Ovary (tissue), 9 donors: ENCODE measurements around the gene CCDC27. TPM values are rescaled to one million over a fixed set of nuclear protein-coding genes. Genes with fewer than 3 reads are reported as not detected.
A peak's percentile ranks its signal among the peaks of the same experiment; 100 is the strongest.

Experiments used
- DNase-seq, 5 donors: peaks; one replicate each; pipeline ENCODE4 v3.0.0-alpha.2; 2019 to 2020
- H3K27ac ChIP-seq, 2 donors: fragments of 200-600 bp; one replicate each; pipeline versions ENCODE4 v1.5.1 to v1.8.0; 2019 to 2022
- H3K27me3 ChIP-seq: fragments of 200-600 bp; one replicate; pipeline ENCODE4 v1.8.0; 2022
- H3K36me3 ChIP-seq: fragments of 200-600 bp; sonication (generic); one replicate; pipeline ENCODE4 v1.5.1; 2019
- H3K4me1 ChIP-seq: one replicate; pipeline ENCODE4 v1.8.1; 2013; ENCODE audit warnings: mild to moderate bottlenecking, moderate library complexity; ENCODE audit not compliant: insufficient read depth
- H3K4me3 ChIP-seq: fragments of 200-600 bp; sonication (generic); one replicate; pipeline ENCODE4 v1.5.1; 2017
- H3K9me3 ChIP-seq, 2 donors: fragments of 200-600 bp in 1 of 2; sonication (generic) in 1 of 2; one replicate each; pipeline versions ENCODE4 v1.5.1 to v1.8.1; 2013 to 2019; ENCODE audit warnings: mild to moderate bottlenecking in 1 of 2, moderate library complexity in 1 of 2
- CTCF ChIP-seq, 3 donors: fragments of 450-650 bp in 2 of 3; fragments of 200-600 bp in 1 of 3; IDR thresholded peaks; one replicate each; pipeline versions ENCODE4 v1.5.1 to v1.8.0; 2016 to 2022; ENCODE audit warnings: antibody characterized with exemption in 3 of 3, mild to moderate bottlenecking in 1 of 3
- EP300 ChIP-seq: sonication (generic); formaldehyde crosslinking; IDR thresholded peaks from one replicate; pipeline ENCODE4 v1.6.1; 2017; ENCODE audit warnings: antibody characterized with exemption
- POLR2A ChIP-seq: fragments of 450-650 bp; IDR thresholded peaks from one replicate; pipeline ENCODE4 v1.6.1; 2017; ENCODE audit warnings: antibody characterized with exemption, mild to moderate bottlenecking, moderate library complexity
- WGBS, 3 donors: extraction: QIAGEN DNeasy Blood & Tissue Kit in 1 of 3; methylation state at CpG; one replicate each; pipeline versions ENCODE4 v1.1.5 to v1.1.7; 2013 to 2017; 5-methylcytosine and 5-hydroxymethylcytosine counted together
- intact Hi-C, 4 donors: fragments of 100-400 bp; cut with DNase I; formaldehyde crosslinking; loops; one replicate each; pipeline versions ENCODE4 v1.11.0 to v1.15.1; 2022 to 2023
- polyA plus RNA-seq, 2 donors: library from polyadenylated mRNA; stranded (reverse); fragments of 200-250 nt in 1 of 2; fragments of 350-450 nt in 1 of 2; fragmentation: Illumina TruSeq in 1 of 2; extraction: RNeasy Lipid Tissue Mini Kit (QIAGEN cat#74804) in 1 of 2; gene quantifications; one replicate each; pipeline ENCODE4 v1.2.3, GENCODE V29; 2013 to 2014
- total RNA-seq, 7 donors: library from RNA; depleted of rRNA in 2 of 7; stranded (reverse); fragments of >200 nt in 2 of 7; fragmentation: NEBNext Ultra II Directional in 3 of 7; extraction: Animal tissue kit (Norgen Biotek cat#: 25700) in 3 of 7; gene quantifications; one replicate each; pipeline versions ENCODE4 v1.1.0 to v1.2.4, GENCODE V29; 2016 to 2023
- donor health status: DM: no; HTN: no; CAD: no; lungs with moderate emphysema.
- donor health status: DM: no; HTN: no; CAD: no.
- donor health status: Bipolar disorder and iron deficiency.
- donor health status: DM: yes; HTN: yes; CAD: no.
- donor health status: DM: no; HTN: no; CAD: no.
- donor health status: DM: yes; HTN: yes; CAD: no.

CCDC27 gene
- total and polyA plus RNA-seq, 9 donors: 0.05 TPM; not detected in 8

- intact Hi-C loops: no loop called here
- Histone ChIP-seq H3K4me1 (peaks cover 17% of the 10 kb centered on the region), H3K9me3 (no peaks in the 10 kb centered on the region), H3K36me3 (no peaks in the 10 kb centered on the region), H3K4me3 (peak within 1 kb of the TSS; percentile 64), H3K27ac (peak within 1 kb of the TSS; percentile 70 to 90), H3K27me3 (no peaks in the 10 kb centered on the region)
- TF ChIP-seq POLR2A (no peak), CTCF (IDR thresholded peaks at IDR 0.05) (no peak), EP300 (no peak)
- WGBS, 3 donors: 23 to 37% (median 26%) methylated on average over 34 to 55 of the region's 55 CpGs
- DNase-seq: peak in 3 of 5 donors; percentile 39 to 54 (median 44)
Observed at GRCh38 chr1:3772715-3773571, 20.7 kb downstream of the CCDC27 start, which contains the start of gene SMIM1. SMIM1 (plus strand) TSS chr1:3772749; CDS start chr1:3775374, 2,625 bp downstream.

- Histone ChIP-seq H3K27me3 (no peaks in the 10 kb centered on the region), H3K4me1 (peaks cover 17% of the 10 kb centered on the region), H3K27ac (peak overlapping the region in 1 of 2 donors; percentile 76), H3K9me3 (no peaks in the 10 kb centered on the region), H3K4me3 (no peak overlapping the region), H3K36me3 (no peaks in the 10 kb centered on the region)
- no peak for TF ChIP-seq CTCF (IDR thresholded peaks at IDR 0.05)
- DNase-seq: peak in 2 of 5 donors; percentile 44 to 48
- intact Hi-C loops: no loop called here
- WGBS, 3 donors: 71 to 79% (median 76%) methylated on average over 16 of the region's 16 CpGs
Observed at GRCh38 chr1:3773572-3774275, 21.5 kb downstream of the CCDC27 start.

GRCh38 chr1:3774276-3774945 is 22.2 kb downstream of the CCDC27 start:
- TF ChIP-seq CTCF (IDR thresholded peaks at IDR 0.05): no peak
- no peak for TF ChIP-seq EP300
- TF ChIP-seq POLR2A: no peak
- intact Hi-C loops: no loop called here
- Histone ChIP-seq H3K4me1 (peaks cover 17% of the 10 kb centered on the region), H3K27ac (peak overlapping the region in 1 of 2 donors; percentile 76), H3K36me3 (no peaks in the 10 kb centered on the region), H3K9me3 (no peaks in the 10 kb centered on the region), H3K27me3 (no peaks in the 10 kb centered on the region), H3K4me3 (no peak overlapping the region)
- DNase-seq: peak in 3 of 5 donors; percentile 47 to 61 (median 56)
- 43 to 62% (median 50%) methylated on average over 18 to 19 of the region's 19 CpGs for WGBS, 3 donors

- Histone ChIP-seq H3K27me3 (no peaks in the 10 kb centered on the region), H3K36me3 (no peaks in the 10 kb centered on the region), H3K4me3 (no peak overlapping the region), H3K9me3 (no peaks in the 10 kb centered on the region), H3K27ac (peak overlapping the region in 1 of 2 donors; percentile 76), H3K4me1 (peaks cover 15% of the 10 kb centered on the region)
- peak in 2 of 5 donors; percentile 43 to 64 for DNase-seq
- intact Hi-C loops: no loop called here
- no peak for TF ChIP-seq EP300
- TF ChIP-seq CTCF (IDR thresholded peaks at IDR 0.05): no peak
- no peak for TF ChIP-seq POLR2A
- WGBS, 3 donors: 9 to 22% (median 22%) methylated on average over 11 to 17 of the region's 17 CpGs
Observed at GRCh38 chr1:3774946-3775489, 22.8 kb downstream of the CCDC27 start.
